SW480 (cell line): ENCODE data around the gene SDHAF1.
A peak's percentile ranks its signal among the peaks of the same experiment; 100 is the strongest.

Experiments used
- DNase-seq: peaks from one replicate; pipeline ENCODE4 v3.0.0-alpha.2; 2016; ENCODE audit warnings: low spot score

Gene SDHAF1

GRCh38 chr19:35986664-35987570, 8.1 kb upstream of the SDHAF1 start:
- DNase-seq, result peak; percentile 37

- no peak for DNase-seq
Measured at GRCh38 chr19:35987571-35987896, 7.5 kb upstream of the SDHAF1 start.

- no peak for DNase-seq
Measured at GRCh38 chr19:35988824-35989223, 6.2 kb upstream of the SDHAF1 start.

- no peak for DNase-seq
Measured at GRCh38 chr19:35990156-35990555, 4.8 kb upstream of the SDHAF1 start.

GRCh38 chr19:35990771-35991730, 3.9 kb upstream of the SDHAF1 start:
- no peak for DNase-seq

GRCh38 chr19:35991731-35992450, 3.1 kb upstream of the SDHAF1 start:
- DNase-seq, result no peak

GRCh38 chr19:35992907-35993765, 1.9 kb upstream of the SDHAF1 start:
- no peak for DNase-seq

GRCh38 chr19:35993923-35994598, 927 bp upstream of the SDHAF1 start:
- DNase-seq, result no peak

- no peak for DNase-seq
Measured at GRCh38 chr19:35996777-35997176, 1.8 kb downstream of the SDHAF1 start.

GRCh38 chr19:36001605-36002004, 6.6 kb downstream of the SDHAF1 start:
- DNase-seq, result no peak

GRCh38 chr19:36003284-36003683, 8.3 kb downstream of the SDHAF1 start:
- no peak for DNase-seq

GRCh38 chr19:36006955-36007354, 12.0 kb downstream of the SDHAF1 start:
- DNase-seq, result no peak

GRCh38 chr19:36008336-36008978, 13.5 kb downstream of the SDHAF1 start, which contains the start of gene SYNE4:
Gene SYNE4 (minus strand): TSS chr19:36008813. CDS start chr19:36008681, 132 bp downstream.
- peak; percentile 84 for DNase-seq

- DNase-seq, result peak; percentile 58
Measured at GRCh38 chr19:36009220-36009619, 14.2 kb downstream of the SDHAF1 start.

GRCh38 chr19:36009633-36010379, 14.8 kb downstream of the SDHAF1 start:
- DNase-seq, result no peak

GRCh38 chr19:36010402-36010801, 15.4 kb downstream of the SDHAF1 start:
- DNase-seq, result no peak

GRCh38 chr19:36013280-36014011, 18.5 kb downstream of the SDHAF1 start:
- DNase-seq, result no peak
